Upper lobe of left lung (tissue), 4 donors: ENCODE data around the gene MORC4.

ENCODE experiments used
- CTCF ChIP-seq, 6 experiments: fragments of 450-650 bp in 4 of 6; fragments of 200-600 bp in 2 of 6; sonication (generic) in 2 of 6; IDR thresholded peaks; one replicate each; pipeline ENCODE4 v1.5.1; 2016 to 2019; ENCODE audit warnings: antibody characterized with exemption in 6 of 6
- POLR2A ChIP-seq, 4 donors: fragments of 450-650 bp; IDR thresholded peaks; one replicate each; pipeline ENCODE4 v1.5.1; 2016 to 2017; ENCODE audit warnings: antibody characterized with exemption in 4 of 4, mild to moderate bottlenecking in 2 of 4

GRCh38 chrX:107008034-107008433 is 8.0 kb upstream of the MORC4 start:
- TF ChIP-seq POLR2A (IDR thresholded peaks at IDR 0.05) = no peak
- no peak for TF ChIP-seq CTCF (IDR thresholded peaks at IDR 0.05)
